ENCODE measurements around the gene SH3BP5. TPM values are rescaled to one million over a fixed set of nuclear protein-coding genes. Genes with fewer than 3 reads are reported as not detected.

Gene SH3BP5
- total RNA-seq, 2 donors from 2014 or later = 13.3 to 71.6 TPM

- Histone ChIP-seq H3K4me1 (replicated peaks) (no peaks in the 10 kb centered on the region), H3K27me3 (replicated peaks; ENCODE audit: insufficient read depth) (no peaks in the 10 kb centered on the region), H3K9me3 (no peaks in the 10 kb centered on the region), H3K36me3 (no peaks in the 10 kb centered on the region), H3K4me3 (no peak overlapping the region), H3K27ac (no peak overlapping the region)
- TF ChIP-seq POLR2A (IDR thresholded peaks at IDR 0.05) (no peak), POLR2AphosphoS5 (IDR thresholded peaks at IDR 0.05) (no peak), CTCF (IDR thresholded peaks at IDR 0.05) (no peak)
- 93% methylated on average over 7 of the region's 7 CpGs for WGBS
- intact Hi-C loops (cut with DNase I) = no loop called here
- no peak for DNase-seq (ENCODE audit: low spot score)
These were observed 30.6 kb downstream of the SH3BP5 start for GRCh38 chr3:15301761-15302160.

GRCh38 chr3:15300323-15301078 is 31.9 kb downstream of the SH3BP5 start:
- WGBS = 87% methylated on average over 7 of the region's 8 CpGs
- TF ChIP-seq POLR2AphosphoS5 (IDR thresholded peaks at IDR 0.05) (no peak), POLR2A (IDR thresholded peaks at IDR 0.05) (no peak), CTCF (IDR thresholded peaks at IDR 0.05) (no peak)
- intact Hi-C loops (cut with DNase I) = no loop called here
- Histone ChIP-seq H3K27me3 (replicated peaks; ENCODE audit: insufficient read depth) (no peaks in the 10 kb centered on the region), H3K4me1 (replicated peaks) (no peaks in the 10 kb centered on the region), H3K27ac (no peak overlapping the region), H3K4me3 (no peak overlapping the region), H3K36me3 (no peaks in the 10 kb centered on the region), H3K9me3 (no peaks in the 10 kb centered on the region)
- no peak for DNase-seq (ENCODE audit: low spot score)

- 78% methylated on average over 3 of the region's 3 CpGs for WGBS
- Histone ChIP-seq H3K4me3 (no peak overlapping the region), H3K36me3 (no peaks in the 10 kb centered on the region), H3K27me3 (replicated peaks; ENCODE audit: insufficient read depth) (no peaks in the 10 kb centered on the region), H3K4me1 (replicated peaks) (no peaks in the 10 kb centered on the region), H3K9me3 (no peaks in the 10 kb centered on the region), H3K27ac (no peak overlapping the region)
- intact Hi-C loops (cut with DNase I) = no loop called here
- no peak for TF ChIP-seq POLR2A (IDR thresholded peaks at IDR 0.05)
- TF ChIP-seq POLR2AphosphoS5 (IDR thresholded peaks at IDR 0.05) = no peak
- TF ChIP-seq CTCF (IDR thresholded peaks at IDR 0.05) = no peak
- no peak for DNase-seq (ENCODE audit: low spot score)
These were observed 33.4 kb downstream of the SH3BP5 start for GRCh38 chr3:15299036-15299435.

GRCh38 chr3:15298504-15298903 is 33.9 kb downstream of the SH3BP5 start:
- H3K4me1 ChIP-seq (replicated peaks) = no peaks in the 10 kb centered on the region

More at GRCh38 chr3:15298504-15298903, 33.9 kb downstream of the SH3BP5 start:
- DNase-seq (ENCODE audit: low spot score) = no peak
- H3K4me3 ChIP-seq = no peak overlapping the region
- TF ChIP-seq CTCF (IDR thresholded peaks at IDR 0.05) (no peak), POLR2A (IDR thresholded peaks at IDR 0.05) (no peak), POLR2AphosphoS5 (IDR thresholded peaks at IDR 0.05) (no peak)
- no peaks in the 10 kb centered on the region for H3K36me3 ChIP-seq
- 89% methylated on average over 3 of the region's 3 CpGs for WGBS
- H3K27ac ChIP-seq = no peak overlapping the region
- intact Hi-C loops (cut with DNase I) = no loop called here
- no peaks in the 10 kb centered on the region for H3K27me3 ChIP-seq (replicated peaks; ENCODE audit: insufficient read depth)
- H3K9me3 ChIP-seq = no peaks in the 10 kb centered on the region
